Activated naive CD4-positive, alpha-beta T cell treated with anti-CD3 and anti-CD28 coated beads, Interleukin-2, amount 50 U/mL, for 24 hours (primary cell): ENCODE measurements around the gene FUOM.

Source experiments
- H3K27ac Mint-ChIP-seq: one replicate; pipeline ENCODE4 v1.8.0; 2021; ENCODE audit warnings: mild to moderate bottlenecking, mixed read lengths
- H3K27me3 Mint-ChIP-seq: one replicate; pipeline ENCODE4 v1.8.0; 2021; ENCODE audit warnings: mixed read lengths
- H3K36me3 Mint-ChIP-seq: one replicate; pipeline ENCODE4 v1.8.0; 2021; ENCODE audit warnings: mixed read lengths
- H3K4me1 Mint-ChIP-seq: one replicate; pipeline ENCODE4 v1.8.0; 2021; ENCODE audit warnings: mixed read lengths
- H3K4me3 Mint-ChIP-seq: one replicate; pipeline ENCODE4 v1.8.0; 2021; ENCODE audit warnings: mild to moderate bottlenecking, mixed read lengths
- H3K9me3 Mint-ChIP-seq: one replicate; pipeline ENCODE4 v1.8.0; 2021; ENCODE audit warnings: mixed read lengths

Gene FUOM

GRCh38 chr10:133364645-133365431 is 7.0 kb upstream of the FUOM start:
- H3K27me3 Mint-ChIP-seq, result no peaks in the 10 kb centered on the region
- peaks cover 3% of the 10 kb centered on the region for H3K4me1 Mint-ChIP-seq
- peaks cover 4% of the 10 kb centered on the region for H3K36me3 Mint-ChIP-seq
- peak overlapping the region; percentile 18 for H3K27ac Mint-ChIP-seq
- no peaks in the 10 kb centered on the region for H3K9me3 Mint-ChIP-seq
- no peak overlapping the region for H3K4me3 Mint-ChIP-seq

- no peak overlapping the region for H3K4me3 Mint-ChIP-seq
Observed at GRCh38 chr10:133362846-133363245, 5.0 kb upstream of the FUOM start.

GRCh38 chr10:133361773-133362441 is 4.1 kb upstream of the FUOM start:
- Mint-ChIP-seq H3K4me1 (no peaks in the 10 kb centered on the region), H3K27me3 (no peaks in the 10 kb centered on the region), H3K36me3 (peaks cover 2% of the 10 kb centered on the region), H3K9me3 (no peaks in the 10 kb centered on the region), H3K27ac (no peak overlapping the region), H3K4me3 (no peak overlapping the region)

More at GRCh38 chr10:133362846-133363245, 5.0 kb upstream of the FUOM start:
- Mint-ChIP-seq H3K4me1 (no peaks in the 10 kb centered on the region), H3K27me3 (no peaks in the 10 kb centered on the region), H3K27ac (no peak overlapping the region), H3K36me3 (peaks cover 2% of the 10 kb centered on the region), H3K9me3 (no peaks in the 10 kb centered on the region)

GRCh38 chr10:133361227-133361626 is 3.4 kb upstream of the FUOM start:
- H3K4me1 Mint-ChIP-seq, result no peaks in the 10 kb centered on the region
- no peaks in the 10 kb centered on the region for H3K27me3 Mint-ChIP-seq
- no peaks in the 10 kb centered on the region for H3K9me3 Mint-ChIP-seq
- H3K4me3 Mint-ChIP-seq, result no peak overlapping the region
- H3K36me3 Mint-ChIP-seq, result peaks cover 2% of the 10 kb centered on the region
- H3K27ac Mint-ChIP-seq, result no peak overlapping the region

GRCh38 chr10:133359972-133360610 is 2.3 kb upstream of the FUOM start:
- no peak overlapping the region for H3K4me3 Mint-ChIP-seq
- no peaks in the 10 kb centered on the region for H3K4me1 Mint-ChIP-seq
- no peaks in the 10 kb centered on the region for H3K9me3 Mint-ChIP-seq
- H3K36me3 Mint-ChIP-seq, result peaks cover 2% of the 10 kb centered on the region
- no peaks in the 10 kb centered on the region for H3K27me3 Mint-ChIP-seq
- no peak overlapping the region for H3K27ac Mint-ChIP-seq

- Mint-ChIP-seq H3K36me3 (no peaks in the 10 kb centered on the region), H3K27me3 (no peaks in the 10 kb centered on the region), H3K4me3 (no peak overlapping the region), H3K9me3 (no peaks in the 10 kb centered on the region), H3K4me1 (no peaks in the 10 kb centered on the region), H3K27ac (no peak overlapping the region)
Observed at GRCh38 chr10:133359554-133359971, 1.7 kb upstream of the FUOM start.

GRCh38 chr10:133358925-133359310 is 1.1 kb upstream of the FUOM start:
- Mint-ChIP-seq H3K36me3 (no peaks in the 10 kb centered on the region), H3K9me3 (no peaks in the 10 kb centered on the region), H3K4me1 (no peaks in the 10 kb centered on the region), H3K4me3 (peak overlapping the region; percentile 15), H3K27me3 (no peaks in the 10 kb centered on the region), H3K27ac (no peak overlapping the region)

GRCh38 chr10:133358162-133358924 is 524 bp upstream of the FUOM start:
- Mint-ChIP-seq H3K4me1 (no peaks in the 10 kb centered on the region), H3K27ac (no peak overlapping the region), H3K9me3 (no peaks in the 10 kb centered on the region), H3K4me3 (peak overlapping the region; percentile 15), H3K36me3 (no peaks in the 10 kb centered on the region), H3K27me3 (no peaks in the 10 kb centered on the region)

GRCh38 chr10:133356549-133357284 is 1.1 kb downstream of the FUOM start:
- Mint-ChIP-seq H3K4me1 (no peaks in the 10 kb centered on the region), H3K4me3 (peak overlapping the region; percentile 85), H3K27ac (peak overlapping the region; percentile 8), H3K27me3 (no peaks in the 10 kb centered on the region), H3K36me3 (no peaks in the 10 kb centered on the region), H3K9me3 (no peaks in the 10 kb centered on the region)

GRCh38 chr10:133355991-133356390 is 1.8 kb downstream of the FUOM start:
- Mint-ChIP-seq H3K9me3 (no peaks in the 10 kb centered on the region), H3K4me1 (no peaks in the 10 kb centered on the region), H3K27me3 (no peaks in the 10 kb centered on the region), H3K4me3 (peak overlapping the region; percentile 60), H3K27ac (no peak overlapping the region), H3K36me3 (no peaks in the 10 kb centered on the region)

GRCh38 chr10:133355266-133355665 is 2.6 kb downstream of the FUOM start:
- Mint-ChIP-seq H3K4me3 (no peak overlapping the region), H3K27ac (no peak overlapping the region), H3K36me3 (no peaks in the 10 kb centered on the region), H3K9me3 (no peaks in the 10 kb centered on the region), H3K4me1 (no peaks in the 10 kb centered on the region), H3K27me3 (no peaks in the 10 kb centered on the region)

- no peak overlapping the region for H3K27ac Mint-ChIP-seq
- no peaks in the 10 kb centered on the region for H3K9me3 Mint-ChIP-seq
- H3K27me3 Mint-ChIP-seq, result no peaks in the 10 kb centered on the region
- no peak overlapping the region for H3K4me3 Mint-ChIP-seq
- H3K4me1 Mint-ChIP-seq, result no peaks in the 10 kb centered on the region
- H3K36me3 Mint-ChIP-seq, result no peaks in the 10 kb centered on the region
Observed at GRCh38 chr10:133354672-133355240, 3.1 kb downstream of the FUOM start.

GRCh38 chr10:133353988-133354605 is 3.7 kb downstream of the FUOM start:
- H3K4me3 Mint-ChIP-seq, result no peak overlapping the region
- H3K27me3 Mint-ChIP-seq, result no peaks in the 10 kb centered on the region
- no peak overlapping the region for H3K27ac Mint-ChIP-seq
- no peaks in the 10 kb centered on the region for H3K4me1 Mint-ChIP-seq
- H3K9me3 Mint-ChIP-seq, result no peaks in the 10 kb centered on the region
- no peaks in the 10 kb centered on the region for H3K36me3 Mint-ChIP-seq

- Mint-ChIP-seq H3K9me3 (no peaks in the 10 kb centered on the region), H3K4me1 (no peaks in the 10 kb centered on the region), H3K36me3 (no peaks in the 10 kb centered on the region)
Observed at GRCh38 chr10:133353202-133353959, 4.4 kb downstream of the FUOM start.

More at GRCh38 chr10:133353202-133353959, 4.4 kb downstream of the FUOM start:
- Mint-ChIP-seq H3K27ac (no peak overlapping the region), H3K4me3 (no peak overlapping the region), H3K27me3 (no peaks in the 10 kb centered on the region)
